Measurements from ENCODE around the gene PTRH1.
A peak's percentile ranks its signal among the peaks of the same experiment; 100 is the strongest.

The PTRH1 gene

GRCh38 chr9:127716412-127716811 lies 949 bp upstream of the PTRH1 start:
- no peak for TF ChIP-seq CTCF (conservative IDR thresholded peaks at IDR 0.05)
- H3K27ac ChIP-seq, result peak overlapping the region; percentile 54; the same call in 1 of the 2 replicates

GRCh38 chr9:127714951-127715469 lies 453 bp downstream of the PTRH1 start:
- peak overlapping the region; percentile 54; the same call in 1 of the 2 replicates for H3K27ac ChIP-seq
- TF ChIP-seq CTCF (conservative IDR thresholded peaks at IDR 0.05), result no peak

GRCh38 chr9:127714020-127714750 lies 1.3 kb downstream of the PTRH1 start:
- H3K27ac ChIP-seq, result no peak overlapping the region; the same call in 1 of the 2 replicates
- no peak for TF ChIP-seq CTCF (conservative IDR thresholded peaks at IDR 0.05)

DNA sequence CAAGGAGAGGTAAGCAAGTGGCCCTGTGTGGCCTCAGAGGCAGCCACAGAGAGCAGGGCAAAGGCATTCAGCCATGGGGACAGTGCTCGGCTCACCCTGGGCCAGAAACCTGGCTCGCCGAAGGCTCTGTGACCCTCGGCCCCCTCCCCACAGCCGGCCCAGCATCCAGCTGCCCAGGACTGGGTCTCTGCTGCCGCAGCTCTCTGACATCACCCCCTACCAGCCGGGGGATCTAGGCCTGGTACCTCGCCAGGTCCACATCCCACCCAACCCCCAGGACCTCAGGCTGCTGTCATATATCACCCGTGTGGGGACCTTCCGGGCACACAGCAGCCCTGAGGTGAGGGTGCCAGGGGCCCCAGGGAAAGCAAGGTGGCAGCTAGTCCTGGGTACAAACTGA lies 2.6 kb downstream of the PTRH1 start:
- TF ChIP-seq CTCF (conservative IDR thresholded peaks at IDR 0.05), result no peak
- H3K27ac ChIP-seq, result no peak overlapping the region

DNA sequence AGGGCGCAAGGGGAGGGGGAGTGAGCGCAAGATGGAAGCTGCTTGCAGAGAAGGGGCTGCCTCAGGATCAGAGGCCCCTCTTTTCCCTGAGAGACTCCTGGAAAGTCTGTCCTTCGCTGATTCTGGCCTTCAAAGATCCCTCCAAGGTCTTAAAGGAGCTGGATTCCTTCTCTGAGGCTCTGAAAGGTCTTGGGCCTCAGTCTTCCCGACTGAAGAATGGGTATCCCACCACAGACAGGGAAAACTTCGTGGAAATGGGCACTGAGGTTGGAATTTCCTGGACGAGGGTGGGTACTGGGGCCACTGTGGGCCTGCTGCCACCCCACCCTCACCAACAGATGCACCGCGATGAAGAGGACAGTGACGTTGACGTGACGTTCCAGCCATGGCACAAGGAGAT lies 3.1 kb downstream of the PTRH1 start:
- TF ChIP-seq CTCF (conservative IDR thresholded peaks at IDR 0.05), result no peak
- H3K27ac ChIP-seq, result no peak overlapping the region

DNA sequence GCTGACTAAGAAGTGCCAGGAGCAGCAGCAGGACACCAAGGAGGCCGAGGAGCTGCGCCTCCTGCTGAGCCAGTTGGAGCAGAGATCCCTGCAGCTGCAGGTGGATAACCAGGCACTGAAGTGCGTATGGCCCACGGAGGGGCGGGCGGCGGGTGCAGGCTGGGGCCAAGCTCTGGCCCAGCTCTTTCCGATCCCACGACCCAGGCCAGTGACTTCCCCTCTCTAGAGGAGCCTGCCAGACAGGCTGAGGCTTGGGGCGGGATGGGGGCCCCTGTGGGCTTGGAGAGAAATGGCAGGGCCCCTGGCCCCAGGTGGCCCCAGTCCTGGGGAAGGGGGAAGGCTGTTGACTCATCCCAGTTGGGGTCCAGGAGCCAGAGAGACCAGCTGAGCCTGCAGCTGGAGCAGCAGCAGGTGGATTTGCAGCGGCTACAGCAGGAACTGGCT lies 3.6 kb downstream of the PTRH1 start:
- TF ChIP-seq CTCF (conservative IDR thresholded peaks at IDR 0.05), result no peak
- no peak overlapping the region for H3K27ac ChIP-seq

- no peak for TF ChIP-seq CTCF (conservative IDR thresholded peaks at IDR 0.05)
- H3K27ac ChIP-seq, result no peak overlapping the region
These were observed 4.2 kb downstream of the PTRH1 start for GRCh38 chr9:127711226-127711701.

Data from VCaP (cell line).